H7 (cell line): ENCODE measurements around the gene PFDN6. TPM values are rescaled to one million over a fixed set of nuclear protein-coding genes. Genes with fewer than 3 reads are reported as not detected.
"Not testable (repeated sequence)": the region's sequence is repeated elsewhere in the genome, so short reads cannot be mapped to it uniquely, and the experiment has no call there.

ENCODE experiments used
- DNase-seq: peaks from one replicate; pipeline ENCODE4 v3.0.0; 2012
- H3K27me3 ChIP-seq: 2 replicates; pipeline ENCODE4 v1.6.0; 2011; ENCODE audit warnings: mild to moderate bottlenecking, low read length; ENCODE audit not compliant: control insufficient read depth, insufficient read depth
- H3K36me3 ChIP-seq: replicated peaks from 2 replicates; pipeline ENCODE4 v1.5.1; 2011; ENCODE audit warnings: low read length; ENCODE audit not compliant: control insufficient read depth, insufficient read depth
- H3K4me3 ChIP-seq: 2 replicates; pipeline ENCODE4 v1.5.1; 2011; ENCODE audit warnings: low read depth, mild to moderate bottlenecking, control low read depth, low read length, moderate library complexity; ENCODE audit not compliant: insufficient read depth
- total RNA-seq: library from RNA; depleted of rRNA; stranded (reverse); fragments of >200 nt; shearing (Covaris generic); gene quantifications from 2 replicates; pipeline ENCODE4 v1.2.3, GENCODE V29; 2014; rRNA removed

PFDN6 gene
- 87.9 and 90.2 TPM in 2 replicates for total RNA-seq

DNA sequence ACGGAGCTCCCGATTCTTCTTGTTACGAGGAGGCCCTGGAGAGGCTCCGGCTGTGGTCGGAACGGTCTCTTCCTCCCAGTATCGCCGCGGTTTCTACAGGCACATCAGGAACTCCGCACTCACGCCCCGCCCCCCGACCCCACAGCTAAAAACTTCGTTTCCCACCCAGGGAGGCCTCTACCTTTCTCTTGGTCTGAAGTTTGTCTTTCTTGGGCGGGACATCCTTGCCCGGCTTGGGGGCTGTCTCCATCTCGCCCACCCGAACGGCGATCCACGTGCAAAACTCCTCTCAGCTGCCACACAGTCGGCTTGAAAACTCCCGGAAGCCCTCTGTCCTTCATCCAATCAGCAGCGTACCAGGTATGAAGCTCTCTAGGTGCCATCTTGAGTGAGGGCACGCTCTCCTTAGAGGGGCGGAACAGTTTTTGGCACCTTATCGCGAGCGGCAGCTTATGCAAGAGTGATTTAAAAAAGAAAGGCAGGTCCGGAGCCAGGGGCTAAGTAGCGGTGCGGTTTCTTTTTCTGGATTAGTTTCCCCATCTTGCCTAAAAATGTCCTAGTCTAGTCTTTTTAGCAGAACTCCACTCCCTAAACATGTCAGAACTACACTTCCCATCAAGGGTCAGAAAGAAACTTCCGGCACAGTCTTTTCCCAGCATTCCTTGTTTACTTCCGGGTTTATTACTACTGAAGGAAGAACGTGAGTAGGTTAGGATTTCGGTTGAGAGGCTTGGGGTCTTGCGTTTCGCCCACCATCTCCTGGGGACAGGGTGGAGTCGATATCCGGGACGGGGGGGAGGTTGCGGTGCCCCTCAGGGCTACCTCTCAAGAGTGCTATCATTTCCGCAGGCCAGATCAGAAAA is at the start of gene PFDN6, which contains the start of gene WDR46:
Gene PFDN6, plus strand, starts transcription at position 681 of the 863 bp plus-strand sequence. CDS start 256 bp downstream, outside the sequence.
Gene WDR46, minus strand, starts transcription at position 319 of the 863 bp plus-strand sequence. Its CDS starts 69 bp downstream, at position 250.
- peak; percentile 94 for DNase-seq
- no peaks in the 10 kb centered on the region for H3K27me3 ChIP-seq
- H3K4me3 ChIP-seq: peak within 1 kb of the TSS; percentile 69
- peaks cover 35% of the 10 kb centered on the region for H3K36me3 ChIP-seq

DNA sequence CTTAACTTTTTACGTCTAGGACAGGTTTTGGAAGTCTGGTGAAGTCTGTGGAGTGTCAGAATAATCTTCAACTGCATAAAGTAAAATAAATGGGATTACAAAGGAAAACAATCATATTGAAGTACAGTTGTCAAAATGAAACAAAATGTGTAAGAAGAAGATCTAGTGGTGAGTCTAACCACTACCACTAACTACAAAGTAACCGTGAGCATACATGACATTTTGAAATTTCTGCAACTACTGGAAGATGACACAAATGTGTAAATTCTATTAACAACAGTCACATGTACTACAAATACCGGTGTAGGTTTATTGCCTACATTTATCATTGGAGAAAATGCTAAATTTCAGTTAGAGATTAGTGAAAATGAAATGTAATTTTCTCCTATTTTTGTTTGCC is 47.4 kb upstream of the PFDN6 start:
- no peak for DNase-seq
- H3K36me3 ChIP-seq: no peaks in the 10 kb centered on the region
- no peak overlapping the region for H3K4me3 ChIP-seq
- H3K27me3 ChIP-seq: peaks cover 12% of the 10 kb centered on the region

DNA sequence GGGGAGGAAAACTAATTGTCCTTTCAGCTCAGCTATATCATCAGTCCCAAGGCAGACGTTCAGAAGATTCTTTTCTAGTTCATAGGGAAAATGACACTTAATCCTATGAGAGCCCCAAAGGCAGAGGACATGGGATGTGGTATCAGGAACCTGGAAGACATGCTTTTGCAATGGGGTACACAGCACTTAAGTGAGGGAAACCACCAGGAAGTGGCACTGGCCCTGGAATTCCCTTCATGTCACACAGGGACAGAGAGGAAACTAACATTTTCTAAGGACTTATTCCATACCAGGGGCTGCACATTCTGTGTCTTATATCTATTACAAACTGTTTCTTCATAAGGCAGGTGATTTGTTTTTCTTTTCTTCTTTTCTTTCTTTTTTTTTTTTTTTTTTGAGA is 45.9 kb upstream of the PFDN6 start:
- no peak for DNase-seq
- H3K4me3 ChIP-seq: no peak overlapping the region
- H3K36me3 ChIP-seq: no peaks in the 10 kb centered on the region
- peaks cover 24% of the 10 kb centered on the region for H3K27me3 ChIP-seq

DNA sequence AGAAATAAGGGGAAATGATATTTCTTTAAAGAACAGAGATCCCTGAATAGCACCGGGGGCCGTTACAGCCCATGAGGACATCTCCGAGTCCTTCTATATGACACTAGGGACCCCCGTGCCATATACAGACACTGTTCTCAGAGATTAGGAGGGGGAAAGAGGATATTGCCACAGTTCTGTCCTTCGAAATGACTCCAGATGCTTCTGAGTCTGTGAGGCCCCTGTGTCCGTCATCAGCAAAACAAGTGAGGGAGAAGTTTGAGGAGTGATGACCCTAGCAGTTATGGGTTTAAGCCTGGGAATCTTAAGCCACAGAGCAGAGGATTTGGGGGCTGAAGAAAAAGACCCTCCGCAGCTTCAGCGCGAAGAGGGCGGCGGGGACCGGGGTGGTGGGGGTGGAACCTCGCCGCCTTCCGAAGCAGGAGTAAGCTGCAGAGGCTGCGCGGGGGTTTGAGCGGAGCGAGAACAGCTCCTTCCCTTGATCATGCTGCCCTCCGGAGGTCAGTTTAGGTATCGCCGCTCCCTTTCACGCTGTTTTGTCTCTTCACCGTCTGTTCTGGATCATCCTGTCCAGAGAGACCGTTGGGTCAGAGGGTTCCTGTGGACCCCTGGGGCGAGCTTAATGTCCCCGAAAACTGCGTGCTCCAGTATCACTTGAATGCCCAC is 41.3 kb upstream of the PFDN6 start:
- Histone ChIP-seq H3K4me3 (peak overlapping the region; percentile 72), H3K27me3 (peaks cover 25% of the 10 kb centered on the region), H3K36me3 (no peaks in the 10 kb centered on the region; the same call in 1 of the 2 replicates)
- peak; percentile 92 for DNase-seq

DNA sequence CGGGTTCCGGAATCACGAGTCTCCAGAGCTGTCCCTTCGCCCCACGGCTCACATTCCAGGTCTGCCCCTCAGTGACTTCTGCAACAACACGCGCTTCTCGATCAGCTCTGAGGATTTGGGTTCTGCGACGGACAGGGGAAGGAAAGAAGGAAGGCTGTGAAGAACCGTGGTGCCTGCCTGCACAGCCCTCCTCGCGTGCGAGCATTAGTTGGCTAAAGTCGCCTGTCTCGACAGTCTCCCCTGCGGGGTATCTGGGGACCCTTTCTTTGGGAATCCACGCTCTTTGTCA is 40.8 kb upstream of the PFDN6 start:
- Histone ChIP-seq H3K36me3 (no peaks in the 10 kb centered on the region; the same call in 1 of the 2 replicates), H3K4me3 (peak overlapping the region; percentile 72), H3K27me3 (peaks cover 25% of the 10 kb centered on the region)
- DNase-seq: peak; percentile 31

DNA sequence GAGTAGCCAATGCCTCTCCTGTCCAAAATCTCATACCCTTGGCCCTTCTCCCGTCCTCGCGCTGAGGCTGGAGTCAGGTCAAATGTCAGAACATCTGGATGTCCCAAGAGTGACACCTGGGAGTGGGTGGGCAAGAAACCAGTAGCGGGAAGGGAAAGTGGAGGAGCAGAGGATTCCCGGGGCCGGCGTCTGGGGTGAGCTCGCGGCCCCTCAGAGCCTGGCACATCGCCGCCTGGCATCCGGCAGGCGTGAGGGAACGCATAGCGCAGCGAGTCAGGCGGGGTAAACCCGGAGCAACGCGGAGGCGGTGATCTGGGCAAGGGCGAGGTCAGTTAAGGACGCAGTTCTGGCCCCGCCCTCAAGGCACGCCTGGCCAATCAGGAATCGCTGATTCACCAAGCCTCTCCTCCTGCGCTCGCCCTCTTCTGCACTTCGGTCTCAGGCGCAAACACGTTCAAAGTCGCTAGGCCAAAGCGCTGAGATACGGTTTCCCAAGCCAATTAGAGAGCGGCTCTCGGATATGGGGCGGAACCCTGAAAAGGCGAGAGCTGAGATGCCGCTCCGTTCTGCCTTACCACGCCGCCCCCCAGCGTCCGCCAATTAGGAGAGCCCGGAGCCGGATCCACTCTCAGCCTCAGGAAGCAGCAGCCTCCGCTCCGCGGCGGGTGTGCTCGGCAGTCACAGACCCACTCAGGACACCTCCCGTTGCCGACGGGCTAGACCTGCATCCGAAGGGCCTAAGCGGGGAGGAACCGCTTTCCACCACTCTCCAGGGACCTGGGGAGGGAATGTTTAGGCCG is 40.3 kb upstream of the PFDN6 start:
- DNase-seq: peak; percentile 94
- Histone ChIP-seq H3K4me3 (peak overlapping the region; percentile 72), H3K27me3 (peaks cover 25% of the 10 kb centered on the region), H3K36me3 (no peaks in the 10 kb centered on the region; the same call in 1 of the 2 replicates)

DNA sequence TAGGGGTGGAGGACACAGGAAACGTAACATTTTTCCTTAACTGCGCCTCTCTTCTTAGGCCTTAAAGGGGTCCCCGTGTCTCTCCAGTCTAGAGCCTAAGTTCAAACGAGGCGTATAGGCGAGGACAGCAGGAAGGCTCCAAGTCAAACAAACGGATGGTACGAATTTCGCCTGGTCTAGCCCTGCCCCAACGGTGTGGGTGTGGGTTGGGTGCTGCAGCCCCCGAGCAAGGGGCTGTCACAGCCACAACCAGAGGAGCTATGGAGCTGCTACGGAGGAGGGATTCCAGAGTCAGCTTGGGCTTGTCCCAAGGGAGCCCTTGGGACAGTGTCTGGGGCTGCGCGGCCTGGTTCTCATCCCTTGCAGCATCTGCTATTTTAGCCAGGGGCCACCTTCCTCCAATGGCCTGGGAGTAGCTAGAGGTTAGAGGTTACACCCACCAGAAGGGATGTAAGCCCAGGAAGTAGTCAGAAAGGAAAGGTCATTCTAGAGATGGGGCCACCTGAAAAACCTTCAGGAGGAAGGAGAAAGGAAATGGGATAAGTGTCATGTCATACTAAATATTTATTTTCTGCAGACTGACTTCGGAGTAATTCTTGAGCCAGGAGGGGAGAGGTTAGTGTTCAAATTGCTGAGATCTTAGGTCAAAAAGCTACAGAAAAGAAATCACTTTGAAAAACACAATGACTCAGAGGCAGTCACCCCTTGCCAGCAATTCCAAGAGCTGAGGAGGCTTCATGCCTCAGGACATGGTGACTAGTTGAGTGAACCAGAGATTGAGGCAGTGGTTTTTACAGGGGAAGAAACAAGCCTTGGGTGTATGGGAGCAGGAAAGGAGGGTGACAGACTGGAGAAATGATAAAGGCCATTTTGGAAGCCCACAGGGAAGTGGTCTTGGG is 39.4 kb upstream of the PFDN6 start:
- H3K27me3 ChIP-seq: peaks cover 25% of the 10 kb centered on the region
- H3K36me3 ChIP-seq: no peaks in the 10 kb centered on the region; the same call in 1 of the 2 replicates
- H3K4me3 ChIP-seq: peak overlapping the region; percentile 72
- no peak for DNase-seq

DNA sequence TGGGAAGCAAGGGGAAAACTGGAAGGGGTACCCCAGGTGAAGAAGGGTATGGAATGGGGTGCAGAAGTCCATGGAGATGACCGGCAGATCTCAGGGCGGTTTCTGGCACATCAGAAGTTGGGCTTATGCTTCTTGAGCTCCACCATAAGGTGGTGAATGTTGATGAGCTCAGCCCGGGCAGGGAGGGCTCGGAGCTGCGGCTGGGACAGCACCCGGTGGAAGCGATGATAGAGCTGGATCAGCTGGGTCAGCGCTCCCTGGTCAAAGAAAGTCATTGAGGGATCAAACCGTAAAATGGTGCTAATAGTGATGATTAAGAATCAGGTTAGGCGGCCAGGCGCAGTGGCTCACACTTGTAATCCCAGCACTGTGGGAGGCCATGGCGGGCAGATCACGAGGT is 38.7 kb upstream of the PFDN6 start:
- no peaks in the 10 kb centered on the region; the same call in 1 of the 2 replicates for H3K36me3 ChIP-seq
- no peak for DNase-seq
- peaks cover 25% of the 10 kb centered on the region for H3K27me3 ChIP-seq
- H3K4me3 ChIP-seq: no peak overlapping the region

DNA sequence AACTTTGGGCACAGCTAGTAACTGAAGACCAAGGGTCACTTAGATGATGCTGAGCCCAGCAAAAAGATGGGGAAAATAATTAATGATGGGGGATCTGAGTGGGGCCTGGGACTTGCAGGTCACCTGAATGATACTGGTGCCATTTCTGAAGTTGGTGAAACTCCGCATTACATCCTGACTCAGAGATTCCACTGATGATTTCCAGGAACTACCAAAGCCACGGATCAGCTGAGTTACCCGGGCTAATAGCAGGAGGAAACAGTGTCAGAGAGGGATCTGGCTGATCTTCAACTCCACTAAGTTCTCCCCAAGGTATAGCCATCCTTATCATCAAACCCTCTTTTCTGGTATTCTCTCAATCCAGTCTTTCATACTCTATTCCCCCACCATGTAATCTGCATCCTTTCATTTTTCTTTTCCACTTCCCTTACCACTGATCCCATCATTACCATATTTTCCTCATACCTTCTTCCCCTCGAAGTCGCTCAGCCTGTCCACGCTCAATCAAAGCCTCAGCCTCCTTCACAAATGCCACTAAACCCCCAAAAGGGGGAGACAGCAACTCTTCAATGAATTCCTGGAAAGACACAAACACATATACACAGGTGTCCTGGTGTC is 37.9 kb upstream of the PFDN6 start:
- Histone ChIP-seq H3K27me3 (peaks cover 20% of the 10 kb centered on the region), H3K36me3 (no peaks in the 10 kb centered on the region; the same call in 1 of the 2 replicates), H3K4me3 (no peak overlapping the region)
- no peak for DNase-seq

DNA sequence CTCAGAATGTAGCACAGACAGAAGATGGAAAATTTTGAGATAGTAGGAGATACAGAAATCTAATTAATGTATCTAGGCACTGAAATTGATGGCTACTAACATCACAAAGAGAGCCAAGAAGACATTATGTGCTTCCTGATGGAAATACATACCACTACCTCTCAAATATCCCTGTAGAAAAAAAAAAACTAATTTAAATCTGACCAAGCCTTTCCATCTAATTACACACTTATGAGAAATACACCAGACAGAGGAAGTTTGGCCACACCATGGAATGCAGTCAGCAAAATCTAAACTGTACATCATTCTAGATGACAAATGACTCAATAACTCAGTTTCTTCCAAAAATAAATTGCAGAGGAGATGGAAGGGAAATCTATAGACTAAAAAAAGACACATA is 36.6 kb upstream of the PFDN6 start:
- Histone ChIP-seq H3K36me3 (no peaks in the 10 kb centered on the region; the same call in 1 of the 2 replicates), H3K27me3 (peaks cover 8% of the 10 kb centered on the region), H3K4me3 (no peak overlapping the region)
- DNase-seq: no peak

DNA sequence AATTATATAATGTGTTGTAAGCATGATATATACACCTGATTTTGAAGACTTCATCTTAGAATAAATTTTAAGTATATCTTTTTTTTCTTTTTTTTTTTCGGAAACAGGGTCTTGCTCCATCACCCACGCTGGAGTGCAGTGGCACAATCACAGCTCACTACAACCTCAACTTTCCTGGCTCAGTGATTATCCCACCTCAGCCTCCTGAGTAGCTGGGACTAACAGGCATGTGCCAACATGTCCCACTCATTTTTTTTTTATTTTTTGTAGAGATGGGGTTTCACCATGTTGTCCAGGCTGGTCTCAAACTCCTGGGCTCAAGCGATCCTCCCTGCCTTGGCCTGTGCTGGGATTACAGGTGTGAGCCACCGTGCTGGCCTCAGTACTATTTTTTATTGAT is 34.8 kb upstream of the PFDN6 start:
- no peak for DNase-seq
- Histone ChIP-seq H3K27me3 (no peaks in the 10 kb centered on the region), H3K4me3 (no peak overlapping the region), H3K36me3 (no peaks in the 10 kb centered on the region; the same call in 1 of the 2 replicates)

DNA sequence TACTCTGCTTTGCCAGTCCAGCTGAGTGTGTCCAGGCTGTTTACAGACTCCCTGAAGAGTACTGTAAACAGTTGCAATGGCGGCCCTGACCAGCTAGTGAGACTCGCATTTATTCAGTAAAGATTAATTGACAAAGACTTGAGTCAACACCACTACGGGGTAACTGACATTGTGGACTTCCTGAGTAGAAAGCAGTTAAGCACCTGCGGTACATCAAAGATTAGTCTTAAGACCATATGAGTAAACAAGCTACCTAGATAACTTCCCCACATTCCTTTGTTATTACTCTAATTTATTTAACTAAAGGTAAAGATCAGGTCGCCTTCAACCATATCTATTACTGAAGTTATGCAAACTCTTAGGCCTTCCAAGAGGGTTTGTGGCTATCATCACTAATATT is 30.4 kb upstream of the PFDN6 start:
- H3K36me3 ChIP-seq: peaks cover 9% of the 10 kb centered on the region
- no peaks in the 10 kb centered on the region for H3K27me3 ChIP-seq
- no peak overlapping the region for H3K4me3 ChIP-seq
- no peak for DNase-seq

DNA sequence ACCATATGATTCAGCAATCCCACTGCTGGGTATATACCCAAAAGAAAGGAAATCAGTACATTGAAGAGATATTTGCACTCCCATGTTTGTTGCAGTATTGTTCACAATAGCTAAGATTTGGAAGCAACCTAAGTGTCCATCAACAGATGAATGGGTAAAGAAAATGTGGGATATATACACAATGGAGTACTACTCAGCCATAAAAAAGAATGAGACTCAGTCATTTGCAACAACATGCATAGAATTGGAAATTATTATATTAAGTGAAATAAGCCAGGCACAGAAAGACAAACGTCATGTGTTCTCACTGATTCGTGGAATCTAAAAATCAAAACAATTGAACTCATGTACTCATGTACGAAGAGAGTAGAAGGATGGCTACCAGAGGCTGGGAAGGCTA is 26.9 kb upstream of the PFDN6 start:
- H3K36me3 ChIP-seq: peaks cover 18% of the 10 kb centered on the region
- not testable (repeated sequence) for H3K27me3 ChIP-seq, H3K4me3 ChIP-seq, DNase-seq
